ENCODE results near the gene FABP7.

The FABP7 gene

DNA sequence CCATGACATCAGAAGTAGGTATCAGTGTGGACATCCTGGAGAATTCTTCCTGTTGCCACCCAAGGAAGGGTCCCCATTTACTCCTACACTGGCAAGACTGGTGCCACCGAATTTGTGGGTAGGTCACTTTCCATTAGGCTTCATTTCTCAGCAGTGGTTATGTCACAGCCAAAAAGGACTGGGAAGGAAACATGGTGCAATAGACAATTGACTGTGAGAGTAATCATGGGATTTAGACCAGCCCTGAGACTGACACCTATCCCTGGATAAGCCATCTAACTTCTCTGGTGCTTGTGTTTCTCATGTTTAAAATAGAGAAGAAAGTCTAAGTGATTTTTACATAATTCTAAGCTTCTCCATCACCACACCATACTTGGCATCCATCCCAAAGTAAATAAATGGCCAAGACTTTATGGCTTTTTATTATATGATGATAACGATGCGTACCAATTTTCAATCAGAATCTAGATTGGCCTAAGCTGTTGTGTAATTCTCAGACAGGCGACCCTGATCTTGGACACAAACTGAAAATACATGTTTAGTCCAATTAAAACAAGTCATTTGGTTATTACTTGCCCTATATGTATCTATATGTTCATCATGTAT, 19.7 kb downstream of the FABP7 start:
- no peak for DNase-seq

DNA sequence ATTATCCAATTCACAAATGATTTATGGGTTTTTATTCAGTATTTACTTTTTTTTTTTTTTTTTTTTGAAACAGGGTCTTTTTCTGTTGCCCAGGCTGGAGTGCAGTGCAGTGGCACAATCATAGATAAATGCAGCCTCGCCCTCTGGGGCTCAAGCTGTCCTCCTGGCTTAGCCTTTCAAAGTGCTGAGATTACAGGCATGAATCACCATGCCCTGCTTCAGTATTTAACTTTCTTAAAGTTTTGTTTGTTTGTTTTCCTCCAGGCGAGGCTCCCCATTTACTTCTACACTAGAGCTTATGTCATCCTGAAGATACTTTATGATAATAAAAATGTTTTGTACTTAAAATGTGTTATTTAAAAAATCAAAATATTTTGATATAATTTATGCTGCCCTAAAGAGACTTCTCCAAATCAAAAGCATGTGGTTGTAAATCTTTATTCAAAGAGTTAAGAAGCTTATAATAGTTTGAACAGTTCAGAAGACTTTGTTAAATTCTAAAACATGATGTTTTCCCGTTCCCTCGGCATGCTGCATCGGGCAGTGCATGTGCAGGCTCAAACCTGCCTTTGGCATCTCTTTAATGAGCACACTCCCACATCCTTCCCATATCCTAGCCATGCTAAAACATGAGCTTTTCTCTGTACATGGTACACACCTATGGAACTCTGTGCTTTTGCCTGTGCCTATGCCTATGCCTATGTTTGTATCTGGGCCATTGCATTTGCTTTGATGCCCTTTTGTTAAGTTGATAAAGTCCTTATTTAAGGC, 20.6 kb downstream of the FABP7 start:
- no peak for DNase-seq

DNA sequence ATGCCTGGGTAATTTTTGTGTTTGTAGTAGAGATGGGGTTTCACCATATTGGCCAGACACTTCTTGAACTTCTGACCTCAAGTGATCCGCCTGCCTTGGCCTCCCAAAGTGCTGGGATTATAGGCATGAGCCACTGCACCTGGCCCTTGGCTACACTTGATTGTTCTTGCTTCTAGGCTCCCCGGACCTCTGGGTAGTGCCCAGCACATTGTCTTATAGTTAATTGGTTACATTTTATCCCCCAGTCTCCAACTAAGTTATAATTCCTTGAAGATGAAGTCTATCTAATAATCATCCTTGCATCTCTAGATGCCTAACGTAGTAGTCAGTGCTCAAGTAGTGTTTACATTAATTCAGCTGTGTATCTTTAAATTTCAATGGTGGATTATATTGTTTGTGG, 21.4 kb downstream of the FABP7 start:
- no peak for DNase-seq

DNA sequence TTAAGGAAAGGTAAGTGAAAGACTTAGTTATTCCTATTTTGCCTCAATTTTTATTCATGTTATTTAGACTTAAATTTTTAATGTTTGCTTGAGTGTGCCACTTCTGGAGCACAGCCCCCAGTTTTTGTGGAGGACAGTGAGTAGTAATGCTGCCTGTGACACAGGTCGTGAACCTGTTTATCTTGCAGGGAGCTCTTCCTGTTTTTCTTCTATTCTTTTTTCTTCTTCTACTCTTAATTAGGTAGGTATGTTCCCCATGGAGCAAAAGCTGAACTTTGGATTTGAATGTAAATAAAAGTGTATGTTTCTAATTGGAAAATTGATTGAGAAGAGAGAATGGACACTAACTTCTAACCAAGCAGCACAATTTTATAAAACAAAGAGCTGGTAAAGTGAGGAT, 21.9 kb downstream of the FABP7 start:
- no peak for DNase-seq

DNA sequence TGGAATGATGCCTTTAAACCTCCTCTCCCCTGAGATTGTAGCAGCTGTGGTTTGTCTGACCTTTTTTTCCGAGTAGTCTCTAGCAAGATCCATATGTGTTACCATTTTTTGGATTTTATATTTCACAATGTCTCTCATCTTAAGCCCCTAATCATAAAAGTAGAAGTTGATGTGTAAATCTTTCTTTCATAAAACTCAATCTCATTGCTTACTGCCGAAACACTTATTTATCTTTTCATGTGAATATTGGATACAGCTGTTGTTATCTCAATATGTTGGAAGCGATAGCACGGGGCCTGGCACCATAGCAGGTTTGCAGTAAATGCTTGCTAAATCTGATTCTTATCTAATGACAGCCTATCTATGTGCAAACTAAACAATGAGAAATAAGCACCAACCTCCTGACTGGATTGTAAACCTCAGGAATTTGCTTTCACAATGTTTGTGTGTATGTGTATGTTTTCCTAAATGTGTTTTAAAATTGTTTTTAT, 23.7 kb downstream of the FABP7 start:
- no peak for DNase-seq

DNA sequence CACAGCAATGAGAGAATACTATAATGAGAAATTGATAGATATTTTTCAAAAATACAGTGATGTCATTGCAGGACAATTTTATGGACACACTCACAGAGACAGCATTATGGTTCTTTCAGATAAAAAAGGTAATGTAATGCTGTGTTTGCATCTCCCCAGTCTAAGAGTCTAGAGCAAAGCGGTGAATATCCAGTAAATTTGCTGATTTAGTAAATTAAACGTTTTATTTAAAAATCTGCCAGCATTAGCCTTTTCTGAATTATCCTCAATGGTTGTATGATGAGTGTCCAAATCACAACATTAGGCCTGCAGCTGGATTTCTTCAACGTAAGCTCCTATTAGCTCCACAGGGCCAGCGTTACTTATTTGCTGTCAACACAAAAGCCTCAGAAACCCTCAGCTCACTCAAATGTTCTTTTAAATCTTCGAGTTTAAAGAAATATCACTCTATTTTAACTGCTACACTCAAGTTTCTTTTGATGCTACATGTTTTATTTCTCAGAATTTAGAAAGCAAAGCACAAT, 25.5 kb downstream of the FABP7 start:
- DNase-seq = no peak

DNA sequence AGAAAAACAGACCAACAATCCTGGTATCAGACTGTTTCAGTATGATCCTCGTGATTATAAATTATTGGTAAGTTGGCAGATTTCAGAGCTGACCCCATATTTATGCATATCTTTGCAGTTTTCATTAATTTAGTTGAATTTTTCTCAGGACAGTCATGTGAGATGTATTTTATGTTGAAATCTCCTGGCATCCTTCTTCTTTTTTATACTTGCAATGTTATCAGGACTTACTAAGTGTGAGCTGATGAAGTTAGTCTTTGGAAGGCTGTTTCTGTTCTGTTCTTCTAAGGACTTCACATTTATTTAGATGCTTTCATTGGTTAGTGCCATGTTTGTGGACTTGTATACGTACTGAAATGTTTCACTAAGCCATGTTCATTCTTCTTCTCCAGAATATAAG, 26.8 kb downstream of the FABP7 start:
- DNase-seq = no peak

DNA sequence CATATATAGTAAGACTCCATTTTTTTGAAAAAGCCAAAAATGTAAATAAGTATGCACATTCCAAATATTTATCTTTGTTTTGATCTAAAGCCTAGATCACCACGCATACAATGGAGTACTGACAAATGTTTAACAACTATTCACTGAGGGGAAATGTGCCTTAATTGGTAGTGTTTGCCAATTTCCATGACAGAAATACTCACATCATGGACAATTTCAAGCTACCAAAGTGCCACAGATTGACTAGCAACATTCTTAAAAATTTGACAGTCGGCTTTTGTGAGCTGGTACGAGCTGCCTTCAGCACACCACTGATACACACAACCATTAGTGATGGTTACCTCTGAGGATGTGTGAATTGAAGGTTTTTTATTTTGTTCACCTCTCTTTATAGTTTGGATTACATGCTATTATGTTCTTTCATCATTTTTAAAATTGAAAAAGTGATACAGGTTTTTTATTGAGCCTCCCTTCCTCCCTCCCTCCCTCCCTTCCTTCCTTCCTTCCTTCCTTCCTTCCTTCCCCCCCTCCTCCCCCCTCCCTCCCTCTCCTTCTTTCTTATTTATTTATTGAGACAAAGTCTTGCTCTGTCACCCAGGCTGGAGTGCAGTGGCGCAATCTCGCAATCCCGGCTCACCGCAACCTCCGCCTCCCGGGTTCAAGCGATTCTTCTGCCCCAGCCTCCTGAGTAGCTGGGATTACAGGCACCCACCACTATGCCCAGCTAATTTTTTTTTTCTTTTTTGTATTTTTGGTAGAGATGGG, 28.8 kb downstream of the FABP7 start:
- no peak for DNase-seq

DNA sequence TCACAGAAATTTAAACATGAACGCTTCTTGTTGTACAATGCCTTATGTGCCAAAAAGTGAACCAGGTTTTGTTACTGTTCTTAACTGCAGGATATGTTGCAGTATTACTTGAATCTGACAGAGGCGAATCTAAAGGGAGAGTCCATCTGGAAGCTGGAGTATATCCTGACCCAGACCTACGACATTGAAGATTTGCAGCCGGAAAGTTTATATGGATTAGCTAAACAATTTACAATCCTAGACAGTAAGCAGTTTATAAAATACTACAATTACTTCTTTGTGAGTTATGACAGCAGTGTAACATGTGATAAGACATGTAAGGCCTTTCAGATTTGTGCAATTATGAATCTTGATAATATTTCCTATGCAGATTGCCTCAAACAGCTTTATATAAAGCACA, 29.5 kb downstream of the FABP7 start:
- no peak for DNase-seq

DNA sequence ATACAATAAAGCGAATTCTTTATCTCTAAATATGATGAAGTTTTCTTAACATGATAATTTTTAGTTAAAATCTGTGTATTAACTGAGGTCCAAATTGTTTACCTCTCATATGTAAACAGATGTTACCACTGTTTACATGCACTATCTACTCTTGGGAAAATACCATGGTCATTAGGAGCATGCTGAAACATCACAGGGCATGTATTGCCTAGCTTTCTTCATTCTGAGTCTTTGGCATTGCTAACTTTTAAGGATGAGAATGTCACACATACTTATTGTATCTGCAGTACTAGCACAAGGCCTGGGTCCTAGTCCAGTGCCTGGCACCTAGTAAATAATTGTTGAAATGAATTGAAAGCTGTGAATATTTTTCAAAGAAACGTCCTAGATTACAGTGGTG, 30.2 kb downstream of the FABP7 start:
- DNase-seq = no peak

DNA sequence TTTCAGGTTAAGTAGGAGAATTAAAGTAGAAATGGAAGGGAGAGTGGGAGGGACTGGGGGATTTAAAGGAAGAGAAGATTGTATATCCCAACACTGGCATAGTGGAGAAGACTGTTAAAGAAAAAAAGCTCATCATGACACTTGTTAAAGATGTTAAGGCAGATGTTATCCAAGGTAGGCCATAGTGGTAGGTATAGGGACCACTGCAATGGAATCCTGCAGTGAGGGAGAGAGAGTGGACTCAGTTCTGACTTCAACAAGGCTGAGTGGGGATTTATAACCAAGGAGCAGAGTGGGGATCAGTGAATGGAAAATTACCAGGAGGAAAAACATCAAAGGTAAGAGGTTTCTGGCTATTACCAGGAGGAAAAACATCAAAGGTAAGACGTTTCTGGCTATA, 30.7 kb downstream of the FABP7 start:
- DNase-seq = no peak

DNA sequence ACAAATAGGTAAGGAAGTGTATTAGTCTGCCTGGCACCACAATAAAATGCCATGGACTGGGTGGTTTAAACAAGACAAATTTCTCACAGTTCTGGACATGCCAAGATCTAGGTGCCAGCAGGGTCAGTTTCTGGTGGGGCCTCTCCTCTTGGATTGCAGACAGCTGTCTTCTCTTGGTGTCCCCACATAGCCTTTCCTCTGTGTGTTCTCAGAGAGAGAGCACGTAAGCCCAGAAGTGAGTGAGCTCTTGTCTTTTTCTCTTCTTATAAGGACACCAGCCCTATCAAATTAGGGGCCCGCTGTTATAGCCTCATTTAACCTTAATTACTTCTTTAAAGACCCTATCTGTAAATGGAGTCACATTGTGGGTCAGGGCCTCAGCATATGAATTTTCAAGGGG, 37.8 kb downstream of the FABP7 start:
- DNase-seq = no peak

DNA sequence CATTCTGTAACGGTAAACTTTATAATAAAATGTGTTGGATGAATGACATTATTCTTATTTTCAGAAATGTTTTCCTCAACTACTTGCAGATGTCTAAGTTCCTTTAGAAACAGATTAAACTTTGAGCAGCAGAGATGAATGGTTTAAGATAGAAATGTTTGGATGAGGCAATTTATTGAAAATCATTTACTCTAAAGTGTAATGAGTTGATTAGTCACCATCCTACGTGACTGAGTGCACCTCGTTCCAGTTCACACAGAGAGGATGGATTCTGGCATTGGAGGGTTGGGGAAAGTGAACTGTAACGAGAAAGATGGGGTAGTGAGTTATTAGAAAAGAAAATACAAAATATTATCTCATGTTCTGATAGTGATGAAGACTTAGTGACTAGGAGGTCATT, 38.2 kb downstream of the FABP7 start:
- DNase-seq = no peak

DNA sequence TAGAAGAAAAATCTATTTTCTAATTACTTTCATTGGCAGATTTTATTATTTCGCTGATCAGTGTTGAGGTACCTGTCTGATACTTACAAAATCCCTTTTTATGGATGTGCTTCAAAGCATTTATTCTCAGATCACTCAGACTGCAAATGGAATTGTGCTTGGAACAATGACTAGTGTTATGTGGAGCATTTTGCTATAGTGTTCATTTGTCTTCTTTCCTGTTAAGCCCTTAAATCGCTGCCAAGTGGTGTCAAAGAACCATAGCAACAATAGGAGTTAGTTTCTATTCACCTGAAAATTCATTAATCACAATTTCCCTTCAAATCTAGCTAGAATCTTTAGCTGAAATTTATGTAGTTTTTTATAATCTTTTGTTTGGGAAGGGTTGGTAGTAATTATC, 39.4 kb downstream of the FABP7 start:
- peak; percentile 20 for DNase-seq

DNA sequence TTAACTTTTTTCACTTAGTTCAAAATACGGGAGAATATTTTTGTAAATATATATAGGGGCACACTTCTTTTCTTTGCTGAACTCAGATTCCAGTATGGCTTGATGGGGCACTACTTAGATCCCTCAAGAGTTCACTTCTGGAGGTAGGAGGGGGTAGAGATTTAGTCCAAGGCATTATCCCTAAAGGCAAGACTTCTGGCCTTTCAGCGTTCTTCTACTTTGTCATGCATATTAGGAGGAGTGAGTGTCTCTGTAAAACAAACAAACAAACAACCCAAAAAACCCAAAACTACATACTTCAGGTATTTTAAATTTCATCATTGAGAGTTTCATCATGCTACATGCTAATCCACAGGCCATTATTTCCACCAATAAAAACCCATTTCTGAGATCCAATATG, 41.6 kb downstream of the FABP7 start:
- DNase-seq = no peak

DNA sequence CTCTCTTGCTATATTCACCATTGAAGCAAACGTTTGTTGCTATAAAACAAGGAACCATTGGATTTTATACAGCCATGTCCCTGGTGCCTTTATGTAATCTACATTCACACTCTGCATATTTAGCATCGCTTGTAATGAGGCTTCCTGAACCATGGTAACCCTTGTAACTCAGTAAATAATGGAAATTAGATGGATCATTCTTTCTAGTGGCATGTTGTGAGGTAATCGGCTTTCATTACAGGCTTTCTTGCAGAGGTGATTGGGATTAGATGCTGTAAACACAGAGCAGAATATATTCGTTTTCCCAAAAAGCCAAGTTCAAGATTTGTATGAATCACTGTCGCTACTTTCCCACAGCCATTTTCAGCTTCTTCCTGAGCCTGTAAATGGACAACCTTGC, 45.6 kb downstream of the FABP7 start:
- no peak for DNase-seq

DNA sequence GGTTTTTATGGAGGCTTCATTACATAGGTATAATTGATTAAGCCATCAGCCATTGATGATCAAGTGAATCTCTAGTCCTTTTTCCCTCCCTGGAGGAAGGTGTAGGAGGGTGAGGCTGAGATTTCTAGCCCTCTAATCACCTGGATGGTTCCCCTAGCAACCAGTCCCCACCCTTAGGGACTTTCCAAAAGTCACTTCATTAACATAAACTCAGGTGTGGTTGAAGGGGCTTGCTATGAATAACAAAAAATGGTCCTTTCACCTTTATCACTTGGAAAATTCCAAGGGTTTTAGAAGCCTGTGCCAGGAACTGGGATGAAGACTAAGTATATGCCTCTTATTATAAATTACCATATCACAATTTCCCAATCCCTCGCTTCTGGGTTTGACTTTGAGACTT, 49.9 kb downstream of the FABP7 start:
- no peak for DNase-seq

DNA sequence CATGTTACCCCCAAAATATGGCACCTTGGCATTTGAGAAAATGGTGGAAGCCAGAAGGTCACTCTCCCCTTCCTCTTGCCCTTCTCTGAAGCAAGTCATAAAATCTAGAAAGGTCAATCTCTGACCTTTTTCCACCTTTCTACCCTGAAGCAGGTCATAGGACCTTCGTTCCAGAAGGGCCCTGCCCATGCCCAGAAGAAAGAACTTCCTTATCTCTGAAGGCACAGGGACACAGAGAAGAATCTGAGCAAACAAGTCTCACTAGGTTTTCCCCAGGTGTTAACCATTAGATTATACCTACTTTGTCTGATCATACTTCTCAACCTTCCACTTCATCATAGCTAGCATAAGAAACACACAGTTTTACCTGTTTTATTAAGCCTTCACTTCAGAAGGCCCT, 52.0 kb downstream of the FABP7 start:
- no peak for DNase-seq

DNA sequence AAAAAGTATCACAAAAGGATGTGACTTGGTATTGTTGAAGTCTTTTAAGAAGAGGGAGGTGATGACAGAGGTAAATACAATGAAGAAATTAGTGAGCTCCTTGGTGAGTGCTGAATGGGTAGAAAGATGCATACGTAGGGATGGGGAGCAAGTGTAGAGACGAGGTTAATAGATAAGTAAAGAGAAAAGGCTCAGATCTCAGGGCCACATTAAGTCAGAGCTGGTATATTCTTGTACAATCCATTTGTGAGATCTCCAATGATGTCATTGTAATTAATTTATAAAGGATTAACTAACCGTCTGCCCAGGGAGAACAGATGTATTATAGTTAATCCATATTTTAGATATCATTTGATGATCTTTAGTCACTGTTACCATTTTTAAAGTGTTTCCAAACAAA, 52.9 kb downstream of the FABP7 start:
- DNase-seq = no peak

DNA sequence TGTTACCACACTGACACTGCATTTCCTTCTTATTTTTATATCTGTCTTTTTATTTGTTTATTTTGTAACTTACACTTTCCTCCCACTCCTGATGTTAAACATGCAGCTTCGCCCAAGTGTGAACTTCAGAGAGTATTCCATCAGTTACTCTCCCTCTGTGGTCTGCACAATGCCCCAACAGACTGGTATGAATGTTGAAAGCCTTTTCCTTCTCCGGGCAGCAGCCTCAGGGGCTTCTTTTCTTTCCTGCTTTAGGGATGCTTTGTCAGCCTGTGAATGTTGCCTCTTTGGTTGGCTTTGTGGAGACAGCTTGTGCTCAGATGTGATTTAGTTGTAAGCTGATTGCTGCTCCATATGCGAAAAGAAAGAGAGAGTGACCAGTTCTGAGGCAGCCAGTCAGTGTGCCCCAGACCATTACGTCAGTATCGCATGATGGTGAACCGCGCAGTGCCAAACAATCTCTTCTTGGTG, 53.5 kb downstream of the FABP7 start:
- no peak for DNase-seq

Data from NCI-H1092 treated with DMSO at 0.1 percent for 48 hours (cell line).